BLaER1 treated with 17β-estradiol and CSF1 and Interleukin-3, amounts not matched to agents 10 nM and 100 nM (cell line): ENCODE results near the gene KIF3A.

ENCODE experiments used
- H3K27ac ChIP-seq, 11 experiments: shearing (Covaris generic); formaldehyde crosslinking; 2 replicates each; pipeline ENCODE4 v1.8.1; 2022
- H3K27me3 ChIP-seq, 11 experiments: shearing (Covaris generic); formaldehyde crosslinking; 2 replicates each; pipeline ENCODE4 v1.8.1; 2022
- H3K36me3 ChIP-seq, 11 experiments: shearing (Covaris generic); formaldehyde crosslinking; 2 replicates each; pipeline ENCODE4 v1.8.1; 2022
- H3K4me1 ChIP-seq, 10 experiments: shearing (Covaris generic); formaldehyde crosslinking; 2 replicates each; pipeline ENCODE4 v1.8.1; 2022
- H3K4me2 ChIP-seq, 11 experiments: shearing (Covaris generic); formaldehyde crosslinking; 2 replicates each; pipeline ENCODE4 v1.8.1; 2022
- H3K4me3 ChIP-seq, 10 experiments: shearing (Covaris generic); formaldehyde crosslinking; 2 replicates each; pipeline ENCODE4 v1.8.1; 2022
- H3K9ac ChIP-seq, 11 experiments: shearing (Covaris generic); formaldehyde crosslinking; 2 replicates each; pipeline ENCODE4 v1.8.1; 2022
- H3K9me3 ChIP-seq, 11 experiments: shearing (Covaris generic); formaldehyde crosslinking; replicated peaks in 1 of 11; 2 replicates each; pipeline ENCODE4 v1.8.1; 2022
- H4K20me1 ChIP-seq, 11 experiments: shearing (Covaris generic); formaldehyde crosslinking; 2 replicates each; pipeline ENCODE4 v1.8.1; 2022
- Cebpa-rat ChIP-seq, 11 experiments: shearing (Covaris generic); IDR thresholded peaks; 2 replicates each; pipeline ENCODE4 v1.8.1; 2022

Gene KIF3A

GRCh38 chr5:132733499-132734148 is 3.7 kb downstream of the KIF3A start:
- Histone ChIP-seq H3K4me1 (peaks cover 11 to 21% (median 15%) of the 10 kb centered on the region in 10 experiments), H3K4me3 (no peak overlapping the region), H3K9ac (no peak overlapping the region), H3K4me2 (no peak overlapping the region), H3K9me3 (no peaks in the 10 kb centered on the region), H3K27me3 (no peaks in the 10 kb centered on the region), H4K20me1 (peaks cover 0 to 22% (median 0%) of the 10 kb centered on the region in 11 experiments; a peak in 5 of 22 replicates), H3K36me3 (peaks cover 0 to 21% (median 9%) of the 10 kb centered on the region in 11 experiments; a peak in 13 of 22 replicates), H3K27ac (no peak overlapping the region)
- TF ChIP-seq Cebpa-rat (IDR thresholded peaks at IDR 0.05), result no peak

- Histone ChIP-seq H3K27ac (no peak overlapping the region), H3K27me3 (no peaks in the 10 kb centered on the region), H3K4me1 (0 out of 20 replicates have a peak, but pooled peaks cover 0 to 6% (median 0%) of the 10 kb centered on the region in 10 experiments), H3K36me3 (peaks cover 7 to 37% (median 13%) of the 10 kb centered on the region in 11 experiments; a peak in 19 of 22 replicates), H3K4me2 (no peak overlapping the region), H3K4me3 (no peak overlapping the region), H3K9me3 (no peaks in the 10 kb centered on the region), H4K20me1 (peaks cover 0 to 3% (median 0%) of the 10 kb centered on the region in 11 experiments; a peak in 3 of 22 replicates), H3K9ac (no peak overlapping the region)
- no peak for TF ChIP-seq Cebpa-rat (IDR thresholded peaks at IDR 0.05)
Measured at GRCh38 chr5:132729896-132730295, 7.5 kb downstream of the KIF3A start.

GRCh38 chr5:132725745-132726144 is 11.6 kb downstream of the KIF3A start:
- H3K36me3 ChIP-seq, result peaks cover 5 to 44% (median 15%) of the 10 kb centered on the region in 11 experiments; a peak in 19 of 22 replicates

GRCh38 chr5:132718544-132719312 is 18.6 kb downstream of the KIF3A start:
- no peaks in the 10 kb centered on the region for H3K27me3 ChIP-seq
- TF ChIP-seq Cebpa-rat (IDR thresholded peaks at IDR 0.05), result no peak
- H3K4me2 ChIP-seq, result no peak overlapping the region
- no peak overlapping the region for H3K9ac ChIP-seq
- H3K9me3 ChIP-seq, result no peaks in the 10 kb centered on the region
- no peak overlapping the region for H3K27ac ChIP-seq
- peaks cover 0 to 32% (median 16%) of the 10 kb centered on the region in 11 experiments; a peak in 11 of 22 replicates for H3K36me3 ChIP-seq
- H3K4me1 ChIP-seq, result no peaks in the 10 kb centered on the region
- no peak overlapping the region for H3K4me3 ChIP-seq
- H4K20me1 ChIP-seq, result no peaks in the 10 kb centered on the region

More at GRCh38 chr5:132725745-132726144, 11.6 kb downstream of the KIF3A start:
- Histone ChIP-seq H3K27ac (no peak overlapping the region), H3K27me3 (no peaks in the 10 kb centered on the region), H4K20me1 (peaks cover 0 to 3% (median 0%) of the 10 kb centered on the region in 11 experiments; a peak in 1 of 22 replicates), H3K9me3 (no peaks in the 10 kb centered on the region), H3K9ac (no peak overlapping the region), H3K4me1 (0 out of 20 replicates have a peak, but pooled peaks cover 0 to 6% (median 0%) of the 10 kb centered on the region in 10 experiments), H3K4me3 (no peak overlapping the region), H3K4me2 (no peak overlapping the region)
- no peak for TF ChIP-seq Cebpa-rat (IDR thresholded peaks at IDR 0.05)

GRCh38 chr5:132714456-132715307 is 22.7 kb downstream of the KIF3A start:
- Histone ChIP-seq H3K4me3 (no peak overlapping the region), H3K9me3 (no peaks in the 10 kb centered on the region), H3K4me2 (no peak overlapping the region), H3K4me1 (no peaks in the 10 kb centered on the region), H3K9ac (no peak overlapping the region), H3K36me3 (peaks cover 0 to 12% (median 8%) of the 10 kb centered on the region in 11 experiments; a peak in 9 of 22 replicates), H3K27ac (no peak overlapping the region), H4K20me1 (no peaks in the 10 kb centered on the region), H3K27me3 (no peaks in the 10 kb centered on the region)
- no peak for TF ChIP-seq Cebpa-rat (IDR thresholded peaks at IDR 0.05)

- Histone ChIP-seq H3K4me3 (no peak overlapping the region), H3K4me1 (peaks cover 0 to 7% (median 0%) of the 10 kb centered on the region in 10 experiments; a peak in 3 of 20 replicates), H3K9ac (no peak overlapping the region), H3K36me3 (peaks cover 0 to 9% (median 0%) of the 10 kb centered on the region in 11 experiments; a peak in 2 of 22 replicates), H4K20me1 (no peaks in the 10 kb centered on the region), H3K27ac (no peak overlapping the region; a peak in 1 of 22 replicates), H3K27me3 (no peaks in the 10 kb centered on the region), H3K9me3 (no peaks in the 10 kb centered on the region), H3K4me2 (peak overlapping the region in 2 of 11 experiments; percentile 17 to 41; a peak in 4 of 22 replicates)
- no peak for TF ChIP-seq Cebpa-rat (IDR thresholded peaks at IDR 0.05)
Measured at GRCh38 chr5:132708645-132709044, 28.7 kb downstream of the KIF3A start.

- no peak overlapping the region for H3K4me3 ChIP-seq
- no peak overlapping the region for H3K9ac ChIP-seq
- H3K27me3 ChIP-seq, result no peaks in the 10 kb centered on the region
- H3K4me2 ChIP-seq, result no peak overlapping the region
- H3K9me3 ChIP-seq, result no peaks in the 10 kb centered on the region
- H4K20me1 ChIP-seq, result no peaks in the 10 kb centered on the region
- TF ChIP-seq Cebpa-rat (IDR thresholded peaks at IDR 0.05), result no peak
- H3K27ac ChIP-seq, result no peak overlapping the region
- peaks cover 0 to 7% (median 0%) of the 10 kb centered on the region in 10 experiments; a peak in 3 of 20 replicates for H3K4me1 ChIP-seq
- H3K36me3 ChIP-seq, result peaks cover 10 to 37% (median 24%) of the 10 kb centered on the region in 11 experiments
Measured at GRCh38 chr5:132704875-132705274, 32.5 kb downstream of the KIF3A start.

- H3K9me3 ChIP-seq, result no peaks in the 10 kb centered on the region
- no peaks in the 10 kb centered on the region for H3K27me3 ChIP-seq
- no peak overlapping the region for H3K4me2 ChIP-seq
- no peak overlapping the region for H3K27ac ChIP-seq
- H3K4me1 ChIP-seq, result no peaks in the 10 kb centered on the region
- TF ChIP-seq Cebpa-rat (IDR thresholded peaks at IDR 0.05), result no peak
- peaks cover 9 to 53% (median 32%) of the 10 kb centered on the region in 11 experiments for H3K36me3 ChIP-seq
- no peak overlapping the region for H3K9ac ChIP-seq
- H3K4me3 ChIP-seq, result no peak overlapping the region
- no peaks in the 10 kb centered on the region for H4K20me1 ChIP-seq
Measured at GRCh38 chr5:132695956-132696355, 41.4 kb downstream of the KIF3A start.
